T-cell (primary cell): Measurements from ENCODE around the gene POLN. TPM values are rescaled to one million over a fixed set of nuclear protein-coding genes. Genes with fewer than 3 reads are reported as not detected.

Experiments used
- ATAC-seq, 4 experiments: fragments of 200-7000 bp in 3 of 4; fragments of 150-1000 bp in 1 of 4; cut with Tn5 transposase; replicated peaks in 1 of 4; 1 replicate in 3 of 4; 2 replicates in 1 of 4; pipeline ENCODE4 v1.10.0; 2021; ENCODE audit warnings: moderate library complexity in 3 of 4, mild to moderate bottlenecking in 2 of 4, moderate number of reproducible peaks in 1 of 4
- CTCF ChIA-PET, 2 donors: fragments of 300-600 bp; sonication (Branson Sonifier 250); formaldehyde crosslinking; loops; one replicate each; lab custom pipeline; 2022; ENCODE audit warnings: antibody characterized with exemption in 2 of 2; lab: Charles Lee
- POLR2A ChIA-PET, 2 donors: fragments of 300-600 bp; sonication (Branson Sonifier 250); formaldehyde crosslinking; loops; one replicate each; lab custom pipeline; 2022; ENCODE audit warnings: antibody characterized with exemption in 2 of 2; lab: Charles Lee
- DNase-seq, 35 experiments: peaks; one replicate each; pipeline versions ENCODE4 v3.0.0 to v3.0.0-alpha.2; 2013 to 2023
- H3K27ac ChIP-seq: one replicate; pipeline ENCODE4 v1.5.1; 2013; ENCODE audit warnings: low read length
- H3K27me3 ChIP-seq, 2 experiments: replicated peaks in 1 of 2; 1 replicate in 1 of 2; 2 replicates in 1 of 2; pipeline versions ENCODE4 v1.6.1 to v1.7.0; 2013; ENCODE audit warnings: low read length in 1 of 2, mixed read lengths in 1 of 2; ENCODE audit not compliant: control insufficient read depth in 2 of 2, insufficient read depth in 2 of 2; ENCODE audit errors: extremely low read depth in 1 of 2
- H3K36me3 ChIP-seq, 2 donors: 1 replicate in 1 of 2; 2 replicates in 1 of 2; pipeline versions ENCODE4 v1.6.1 to v1.7.0; 2013; ENCODE audit warnings: low read length in 1 of 2; ENCODE audit not compliant: control insufficient read depth in 2 of 2, insufficient read depth in 1 of 2; ENCODE audit errors: extremely low read depth in 1 of 2
- H3K4me1 ChIP-seq, 2 experiments: 1 replicate in 1 of 2; 2 replicates in 1 of 2; pipeline versions ENCODE4 v1.6.1 to v1.7.0; 2013; ENCODE audit warnings: low read length in 2 of 2, mixed read lengths in 1 of 2; ENCODE audit not compliant: insufficient read depth in 2 of 2, control insufficient read depth in 1 of 2; ENCODE audit errors: extremely low read depth in 1 of 2
- H3K4me3 ChIP-seq, 2 donors: 1 replicate in 1 of 2; 2 replicates in 1 of 2; pipeline versions ENCODE4 v1.5.1 to v1.7.0; 2013; ENCODE audit warnings: mild to moderate bottlenecking in 2 of 2, low read length in 1 of 2, moderate library complexity in 1 of 2; ENCODE audit not compliant: control insufficient read depth in 1 of 2; ENCODE audit errors: extremely low read depth in 1 of 2
- H3K9me3 ChIP-seq: 2 replicates; pipeline ENCODE4 v1.7.0; 2013
- H3K27ac Mint-ChIP-seq, 2 donors: one replicate each; pipeline ENCODE4 v1.8.0; 2020 to 2021; ENCODE audit warnings: mild to moderate bottlenecking in 2 of 2, mixed read lengths in 2 of 2
- H3K27me3 Mint-ChIP-seq, 2 donors: one replicate each; pipeline ENCODE4 v1.8.0; 2021 to 2022; ENCODE audit warnings: mixed read lengths in 2 of 2
- H3K36me3 Mint-ChIP-seq: one replicate; pipeline ENCODE4 v1.8.0; 2021; ENCODE audit warnings: mixed read lengths
- H3K4me1 Mint-ChIP-seq, 3 donors: one replicate each; pipeline ENCODE4 v1.8.0; 2020 to 2022; ENCODE audit warnings: mixed read lengths in 3 of 3, mild to moderate bottlenecking in 1 of 3
- H3K4me3 Mint-ChIP-seq, 3 donors: one replicate each; pipeline ENCODE4 v1.8.0; 2020 to 2022; ENCODE audit warnings: mild to moderate bottlenecking in 3 of 3, mixed read lengths in 3 of 3, moderate library complexity in 3 of 3
- H3K9me3 Mint-ChIP-seq, 3 donors: one replicate each; pipeline ENCODE4 v1.8.0; 2020 to 2022; ENCODE audit warnings: mixed read lengths in 3 of 3
- WGBS: methylation state at CpG from one replicate; pipeline ENCODE4 v1.1.5; 2013; ENCODE audit warnings: missing lambda C conversion rate; ENCODE audit not compliant: insufficient coverage; 5-methylcytosine and 5-hydroxymethylcytosine counted together
- total RNA-seq, 35 experiments: library from RNA in 6 of 35; stranded (reverse) in 6 of 35; fragments of 120-200 nt in 1 of 35; gene quantifications; one replicate each; pipeline versions ENCODE4 v1.2.1 to v1.2.4 and lab custom pipeline; 2013 to 2026

The POLN gene
- total RNA-seq, 5 donors from 2014 or later (not counting 1 experiment from before 2014, with no cell fraction given) = 2.5 to 3.7 (median 2.7) TPM

DNA sequence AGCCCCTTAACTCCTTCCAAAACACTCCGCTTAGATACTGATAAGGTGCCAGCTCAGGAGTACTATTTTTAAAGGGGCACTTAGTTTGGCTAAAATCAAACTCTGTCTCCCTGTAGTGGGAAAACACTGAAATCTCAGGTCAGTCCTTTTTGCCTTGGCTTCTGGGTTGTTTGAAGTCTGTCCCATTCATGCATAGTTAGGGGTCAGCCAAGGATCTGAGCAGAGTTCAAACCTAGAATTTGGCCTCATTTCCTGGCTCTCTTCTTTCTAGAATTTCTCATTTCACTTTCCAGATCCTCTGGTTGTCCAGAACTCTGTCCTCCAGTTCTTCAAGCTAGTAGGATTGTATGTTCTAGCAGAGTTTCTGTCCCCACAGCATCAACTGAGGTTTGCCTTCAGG lies 151.3 kb downstream of the POLN start:
- H3K4me1 Mint-ChIP-seq = no peaks in the 10 kb centered on the region
- H3K9me3 Mint-ChIP-seq = peaks cover 0 to 4% (median 0%) of the 10 kb centered on the region in 3 donors

DNA sequence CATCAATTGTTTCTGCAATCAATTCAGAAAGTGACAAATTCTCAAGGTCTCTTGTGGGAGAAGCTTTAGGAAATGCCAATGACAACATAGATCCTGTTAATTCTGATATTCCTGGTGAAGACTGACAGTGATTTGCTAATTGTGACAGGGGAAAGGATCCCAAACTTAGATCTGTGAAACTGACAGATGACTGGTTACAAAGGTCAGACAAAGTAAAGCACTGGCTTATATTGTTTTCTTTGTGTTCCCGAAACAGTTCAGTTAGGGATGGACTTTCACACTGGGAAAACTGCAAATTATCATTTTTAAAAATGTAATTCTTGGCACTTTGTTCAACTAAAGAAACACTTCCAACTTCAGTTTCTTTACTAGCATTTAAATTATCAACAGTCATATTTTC lies 152.7 kb downstream of the POLN start:
- Mint-ChIP-seq H3K36me3 (no peaks in the 10 kb centered on the region), H3K27me3 (no peaks in the 10 kb centered on the region), H3K27ac (no peak overlapping the region), H3K4me1 (no peaks in the 10 kb centered on the region), H3K4me3 (no peak overlapping the region), H3K9me3 (peaks cover 0 to 4% (median 0%) of the 10 kb centered on the region in 3 donors)
- H3K36me3 ChIP-seq = no peaks in the 10 kb centered on the region
- H3K4me3 ChIP-seq = no peak overlapping the region
- peaks cover 0 to 24% of the 10 kb centered on the region in 2 experiments for H3K27me3 ChIP-seq
- no peak for ATAC-seq
- H3K9me3 ChIP-seq = no peaks in the 10 kb centered on the region
- no peak for DNase-seq
- no peak overlapping the region for H3K27ac ChIP-seq
- ChIA-PET CTCF (no interaction called here), POLR2A (no interaction called here)
- no peaks in the 10 kb centered on the region for H3K4me1 ChIP-seq
- WGBS = no CpG with 5 or more reads among the region's 1 CpG

More for the DNA sequence above, 151.3 kb downstream of the POLN start:
- H3K4me3 ChIP-seq = no peak overlapping the region
- H3K4me3 Mint-ChIP-seq = no peak overlapping the region
- DNase-seq = no peak
- H3K27me3 Mint-ChIP-seq = peaks cover 0 to 4% of the 10 kb centered on the region in 2 donors
- H3K9me3 ChIP-seq = no peaks in the 10 kb centered on the region
- no peak overlapping the region for H3K27ac ChIP-seq
- H3K27me3 ChIP-seq = peaks cover 0 to 33% of the 10 kb centered on the region in 2 experiments
- H3K36me3 ChIP-seq = peaks cover 0 to 2% of the 10 kb centered on the region in 2 donors
- ChIA-PET CTCF (no interaction called here), POLR2A (no interaction called here)
- no CpG with 5 or more reads among the region's 1 CpG for WGBS
- no peaks in the 10 kb centered on the region for H3K36me3 Mint-ChIP-seq
- H3K4me1 ChIP-seq = no peaks in the 10 kb centered on the region
- no peak overlapping the region for H3K27ac Mint-ChIP-seq
- no peak for ATAC-seq

DNA sequence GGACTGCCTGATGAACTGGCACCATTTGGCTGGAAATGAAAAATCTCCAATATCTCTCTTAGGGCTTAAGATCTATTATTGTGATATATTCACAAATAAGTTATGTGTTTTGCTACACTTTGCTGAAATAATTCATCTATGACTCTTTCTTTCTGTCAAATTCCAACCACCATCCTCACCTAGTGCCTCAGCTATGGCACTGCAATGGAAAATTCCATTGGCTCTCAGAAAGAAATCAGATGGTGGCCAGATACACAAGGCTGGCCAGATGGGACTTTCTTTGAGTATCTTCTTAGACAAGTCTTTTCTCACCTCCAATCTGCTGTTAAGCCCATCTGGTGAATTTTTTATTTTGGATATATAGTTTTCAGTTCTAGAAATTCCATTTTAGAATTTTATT lies 154.8 kb downstream of the POLN start:
- Histone ChIP-seq H3K4me3 (no peak overlapping the region), H3K27ac (no peak overlapping the region), H3K36me3 (no peaks in the 10 kb centered on the region), H3K9me3 (no peaks in the 10 kb centered on the region), H3K4me1 (no peaks in the 10 kb centered on the region), H3K27me3 (peaks cover 0 to 15% of the 10 kb centered on the region in 2 experiments)
- DNase-seq (no peak), ATAC-seq (no peak)
- H3K4me1 Mint-ChIP-seq = no peaks in the 10 kb centered on the region
- H3K36me3 Mint-ChIP-seq = no peaks in the 10 kb centered on the region
- H3K27ac Mint-ChIP-seq = no peak overlapping the region
- H3K27me3 Mint-ChIP-seq = no peaks in the 10 kb centered on the region
- no peak overlapping the region for H3K4me3 Mint-ChIP-seq
- ChIA-PET POLR2A (interaction anchor here in 1 of 2 donors (0.7 kb wide), 1 partner anchor 1135 kb away, joined by 3 read pairs; no protein-coding TSS in a partner anchor), CTCF (no interaction called here)
- H3K9me3 Mint-ChIP-seq = peaks cover 0 to 4% (median 0%) of the 10 kb centered on the region in 3 donors

DNA sequence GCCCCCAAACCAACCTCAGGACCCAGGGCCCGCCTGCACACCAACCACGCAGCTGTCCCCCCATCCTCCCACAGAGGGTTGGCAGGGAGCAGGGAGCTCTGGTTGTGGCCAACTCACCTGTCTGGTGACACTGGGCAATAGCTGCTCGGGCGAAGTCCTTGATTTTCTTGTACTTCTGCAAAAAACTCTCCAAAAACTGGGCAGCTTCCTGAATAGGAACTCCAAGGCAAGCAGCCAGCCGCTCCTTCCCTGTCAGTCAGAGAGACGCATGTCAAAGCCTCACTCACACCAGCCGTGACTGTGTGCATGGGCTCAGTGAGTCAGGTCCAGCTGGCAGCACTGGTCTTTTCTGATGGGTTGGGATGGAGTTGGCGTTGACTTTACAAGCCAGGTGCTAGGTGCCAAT lies 156.4 kb downstream of the POLN start:
- no peaks in the 10 kb centered on the region for H3K36me3 ChIP-seq
- H3K4me1 ChIP-seq = no peaks in the 10 kb centered on the region
- DNase-seq (peak in 1 of 35 experiments; percentile 2), ATAC-seq (no peak)
- H3K36me3 Mint-ChIP-seq = no peaks in the 10 kb centered on the region
- CTCF ChIA-PET = no interaction called here
- no peak overlapping the region for H3K27ac ChIP-seq
- H3K9me3 ChIP-seq = no peaks in the 10 kb centered on the region
- POLR2A ChIA-PET = no interaction called here
- H3K27ac Mint-ChIP-seq = no peak overlapping the region
- no peak overlapping the region for H3K4me3 ChIP-seq
- no peaks in the 10 kb centered on the region for H3K27me3 Mint-ChIP-seq
- H3K9me3 Mint-ChIP-seq = peaks cover 0 to 4% (median 0%) of the 10 kb centered on the region in 3 donors
- 83% methylated on average over 7 of the region's 8 CpGs for WGBS
- H3K4me3 Mint-ChIP-seq = no peak overlapping the region
- H3K27me3 ChIP-seq = peaks cover 0 to 9% of the 10 kb centered on the region in 2 experiments
- H3K4me1 Mint-ChIP-seq = no peaks in the 10 kb centered on the region

DNA sequence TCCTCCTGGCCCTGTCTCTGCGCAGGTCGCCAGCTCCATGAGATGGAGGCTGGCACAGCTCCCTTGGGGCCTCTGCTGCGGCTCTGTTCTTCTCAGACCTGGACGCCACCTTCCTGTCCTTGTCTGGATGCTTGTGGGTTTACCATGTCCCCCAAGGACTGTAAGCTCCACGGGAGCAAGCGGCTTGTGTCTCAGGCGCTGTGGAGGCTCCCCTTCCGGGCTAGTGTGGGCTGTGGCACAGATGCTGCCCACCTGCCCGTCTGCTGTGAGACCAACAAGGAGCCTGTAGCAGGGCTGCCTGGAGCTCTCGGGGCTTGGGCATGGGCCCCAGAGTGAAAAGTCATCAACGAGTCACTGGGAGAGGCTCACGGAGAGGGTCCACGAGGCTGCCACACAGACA lies 157.6 kb downstream of the POLN start:
- ATAC-seq = no peak
- 88% methylated on average over 13 of the region's 13 CpGs for WGBS
- H3K4me1 ChIP-seq = no peaks in the 10 kb centered on the region
- H3K27me3 ChIP-seq = peaks cover 0 to 9% of the 10 kb centered on the region in 2 experiments
- Mint-ChIP-seq H3K27ac (no peak overlapping the region), H3K27me3 (no peaks in the 10 kb centered on the region), H3K36me3 (no peaks in the 10 kb centered on the region), H3K4me1 (no peaks in the 10 kb centered on the region), H3K9me3 (peaks cover 0 to 4% (median 0%) of the 10 kb centered on the region in 3 donors), H3K4me3 (no peak overlapping the region)
- H3K27ac ChIP-seq = no peak overlapping the region
- CTCF ChIA-PET = no interaction called here
- H3K4me3 ChIP-seq = no peak overlapping the region
- peak in 2 of 35 experiments; percentile 2 to 3 for DNase-seq
- no peaks in the 10 kb centered on the region for H3K9me3 ChIP-seq
- H3K36me3 ChIP-seq = no peaks in the 10 kb centered on the region
- POLR2A ChIA-PET = no interaction called here

DNA sequence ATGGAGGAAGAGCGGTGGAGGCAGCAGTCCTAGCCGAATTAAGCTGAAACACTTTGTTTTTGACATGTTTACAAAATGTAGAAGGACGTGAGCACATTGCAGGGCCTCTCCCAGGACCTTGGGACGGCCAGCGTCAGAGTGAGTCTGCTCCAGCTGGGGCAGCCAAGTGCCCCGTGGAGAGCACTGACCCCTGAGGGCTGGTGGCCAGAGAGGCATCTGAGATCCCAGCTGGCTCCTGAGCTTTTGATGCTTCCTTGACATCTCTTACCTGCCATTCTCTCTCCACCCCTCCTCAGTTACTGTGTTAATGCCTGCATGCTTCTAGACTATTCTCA lies 158.1 kb downstream of the POLN start:
- H3K36me3 Mint-ChIP-seq = no peaks in the 10 kb centered on the region
- no peak overlapping the region for H3K4me3 Mint-ChIP-seq
- no peak overlapping the region for H3K27ac Mint-ChIP-seq
- H3K27me3 Mint-ChIP-seq = no peaks in the 10 kb centered on the region
- 76% methylated on average over 6 of the region's 6 CpGs for WGBS
- H3K27ac ChIP-seq = no peak overlapping the region
- no peaks in the 10 kb centered on the region for H3K36me3 ChIP-seq
- no peaks in the 10 kb centered on the region for H3K4me1 Mint-ChIP-seq
- no peaks in the 10 kb centered on the region for H3K4me1 ChIP-seq
- DNase-seq (peak in 1 of 35 experiments; percentile 4), ATAC-seq (no peak)
- H3K9me3 ChIP-seq = no peaks in the 10 kb centered on the region
- ChIA-PET CTCF (no interaction called here), POLR2A (no interaction called here)
- H3K9me3 Mint-ChIP-seq = peaks cover 0 to 4% (median 0%) of the 10 kb centered on the region in 3 donors
- peaks cover 0 to 9% of the 10 kb centered on the region in 2 experiments for H3K27me3 ChIP-seq
- H3K4me3 ChIP-seq = no peak overlapping the region
